ENCODE results near the gene HPS1.

HPS1 gene

DNA sequence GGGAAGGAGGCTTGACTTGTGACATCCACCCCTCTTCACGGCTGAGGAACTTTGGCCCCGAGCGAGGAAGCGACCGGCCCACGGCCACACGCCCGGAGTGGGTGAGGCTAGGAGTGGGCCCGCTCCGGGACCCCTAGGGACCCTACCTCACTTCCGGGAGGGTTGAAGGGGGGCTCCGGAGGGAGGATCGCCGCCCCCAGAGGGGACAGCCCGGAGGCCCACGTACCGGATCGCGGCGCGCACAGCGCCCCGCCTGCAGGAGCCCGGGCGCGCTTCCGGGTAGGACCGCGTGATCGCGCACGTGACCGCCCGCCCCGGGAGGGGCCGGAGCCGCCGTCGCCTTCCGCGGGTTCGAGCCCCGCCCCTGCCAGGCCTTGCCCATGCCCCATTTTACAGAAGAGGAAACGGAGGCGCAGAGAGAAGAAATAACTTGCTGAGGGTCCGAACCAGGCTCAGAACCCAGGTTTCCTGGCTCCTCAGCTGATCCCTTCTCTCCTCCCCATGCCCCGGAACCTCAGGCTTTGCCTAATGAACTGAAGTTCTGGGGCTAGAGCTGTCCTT lies at the start of gene HPS1:
Gene HPS1 (minus strand): TSS at position 275 of the 561 bp plus-strand sequence. CDS start 3,695 bp downstream, outside the sequence.
- no peak for DNase-seq

GRCh38 chr10:98492763-98493162 lies 46.0 kb upstream of the HPS1 start:
- no peak for DNase-seq

- DNase-seq, result no peak
These were observed 43.1 kb upstream of the HPS1 start for GRCh38 chr10:98489561-98490481.

DNA sequence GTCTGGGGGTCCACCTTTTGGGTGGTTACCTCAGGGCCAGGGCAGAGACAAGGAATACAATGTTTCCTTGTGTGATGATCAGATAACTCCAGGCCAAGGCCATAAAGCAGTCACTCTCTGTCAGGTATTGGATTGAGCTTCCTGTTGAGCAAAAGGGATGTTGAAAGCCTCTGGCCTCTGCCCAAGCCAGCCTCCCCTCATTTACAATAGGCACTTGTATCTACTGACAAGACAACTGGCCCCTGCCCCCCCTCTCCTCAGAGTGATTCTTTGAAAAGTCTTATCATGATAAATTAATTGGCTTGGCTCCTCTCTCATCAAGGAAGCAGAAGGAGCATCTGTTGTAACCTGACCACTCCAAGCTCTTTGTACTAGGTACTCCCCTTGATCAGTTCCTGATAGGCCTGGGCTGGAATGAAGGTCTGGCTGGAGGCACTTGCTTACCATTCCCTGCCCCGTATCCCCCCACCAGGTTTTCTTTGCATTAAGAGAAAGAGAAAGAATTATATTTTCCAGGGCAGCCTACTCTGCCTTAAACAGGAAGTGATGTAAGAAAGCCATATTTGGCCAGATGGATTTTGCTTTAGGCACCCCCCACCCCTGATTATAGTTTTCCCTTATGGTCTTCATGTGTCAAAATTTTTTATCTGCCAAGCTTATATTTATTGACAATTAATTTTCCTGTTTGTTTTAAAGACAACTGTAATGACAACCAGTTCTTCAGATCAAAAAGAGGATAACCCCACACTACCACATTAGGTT lies 42.1 kb upstream of the HPS1 start:
- DNase-seq, result no peak

- no peak for DNase-seq
These were observed 40.9 kb upstream of the HPS1 start for GRCh38 chr10:98487649-98488048.

- DNase-seq, result no peak
These were observed 39.7 kb upstream of the HPS1 start for GRCh38 chr10:98486421-98486820.

DNA sequence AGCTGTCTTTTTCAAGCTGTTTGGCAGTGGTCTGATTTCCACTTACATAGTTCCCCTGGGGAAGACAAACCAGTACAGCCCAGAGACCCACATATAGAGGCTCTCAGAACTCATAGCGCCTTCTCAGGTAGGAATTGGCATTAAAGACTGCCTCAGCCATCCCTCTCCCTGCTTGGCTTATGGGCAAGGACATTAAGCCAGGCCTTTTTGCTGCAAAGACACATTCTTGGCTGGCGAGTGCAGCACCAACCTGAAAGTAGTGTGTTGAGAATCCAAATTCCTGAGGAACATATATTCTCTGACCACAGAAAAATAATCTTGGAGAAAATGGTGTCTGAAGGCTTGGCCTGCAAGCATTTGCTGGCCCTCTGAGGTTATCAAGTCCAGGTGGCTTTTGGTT lies 39.2 kb upstream of the HPS1 start:
- DNase-seq, result no peak

GRCh38 chr10:98483658-98484057 lies 36.9 kb upstream of the HPS1 start:
- DNase-seq, result no peak

DNA sequence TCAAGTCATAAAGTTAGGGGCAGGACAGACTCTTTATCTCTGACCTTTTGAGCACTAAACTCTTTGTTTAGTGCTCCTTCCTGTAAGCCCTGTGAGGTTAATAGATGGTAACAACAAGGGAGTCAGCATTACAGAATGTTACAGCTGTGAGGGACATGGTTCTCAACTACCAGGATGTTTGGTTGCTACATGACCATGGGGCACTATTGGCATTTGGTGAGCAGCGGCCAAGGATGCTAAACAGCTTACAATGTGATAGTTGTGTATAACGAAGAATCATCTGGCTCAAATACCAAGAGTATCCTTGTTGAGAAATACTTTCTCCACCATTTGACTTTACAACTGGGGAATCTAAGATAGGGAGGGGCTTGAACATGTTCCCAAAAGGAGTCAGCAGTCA lies 35.4 kb upstream of the HPS1 start:
- no peak for DNase-seq

DNA sequence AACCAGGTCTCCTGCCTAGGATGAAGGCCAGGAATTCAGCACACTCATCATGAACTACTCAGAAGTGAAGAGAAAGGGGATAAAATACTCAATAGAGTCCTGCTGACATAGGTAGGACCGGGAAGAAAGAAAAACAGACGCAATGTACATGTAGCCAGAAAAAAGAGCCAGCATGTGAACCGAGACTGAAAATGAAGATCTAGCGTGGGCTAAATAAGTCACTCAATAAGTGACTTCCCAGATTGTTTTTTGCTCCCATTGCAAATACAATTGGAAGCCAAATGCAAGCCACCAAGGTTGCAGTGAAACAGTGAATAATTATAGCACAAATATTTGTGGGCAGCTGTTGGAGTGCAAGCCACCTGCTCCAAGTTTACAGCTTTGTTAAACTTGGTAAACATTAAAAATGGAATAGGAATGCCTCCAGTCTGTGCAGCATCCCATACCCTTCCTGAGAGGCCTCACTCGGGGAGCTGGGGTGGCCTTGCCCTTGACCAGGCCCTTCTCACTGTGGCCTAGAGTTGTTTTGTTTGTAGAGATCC lies 34.7 kb upstream of the HPS1 start:
- DNase-seq, result no peak

DNA sequence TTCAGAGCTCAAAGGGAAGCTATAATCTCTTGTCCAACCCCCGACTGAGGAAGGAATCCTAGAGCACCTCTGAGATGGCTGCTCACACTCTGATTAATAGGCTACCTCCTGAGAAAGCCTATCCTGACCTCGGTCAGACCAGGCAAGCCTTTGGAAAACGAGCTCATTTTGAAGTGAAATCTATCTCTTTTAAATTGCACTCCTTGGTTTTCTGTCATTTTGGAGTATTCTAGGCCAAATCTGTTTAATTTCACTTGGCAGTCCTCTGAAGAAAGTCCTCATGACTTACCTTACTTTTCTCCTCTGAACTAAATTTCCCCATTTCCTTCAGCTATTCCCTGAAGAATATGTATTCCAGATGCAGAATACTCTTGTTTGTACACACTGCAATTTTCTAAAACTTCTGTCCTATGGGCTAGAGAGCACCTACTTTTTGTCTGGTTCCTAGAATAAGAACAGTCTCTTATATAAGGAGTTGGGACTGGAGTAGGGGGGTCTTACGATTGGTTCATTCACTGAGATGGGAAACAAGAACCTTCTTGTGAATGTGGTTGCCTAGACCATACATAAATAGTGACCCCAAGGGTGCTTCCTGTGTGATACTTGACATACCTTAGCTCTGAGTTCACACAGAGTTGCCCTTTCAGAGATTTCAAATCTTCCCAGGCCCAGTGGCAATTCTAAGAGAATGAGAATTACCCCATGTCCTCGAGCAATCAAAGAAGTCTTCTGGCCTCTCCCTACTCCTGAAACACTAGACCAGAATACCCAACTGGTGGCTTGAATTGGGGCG lies 31.9 kb upstream of the HPS1 start:
- DNase-seq, result no peak

DNA sequence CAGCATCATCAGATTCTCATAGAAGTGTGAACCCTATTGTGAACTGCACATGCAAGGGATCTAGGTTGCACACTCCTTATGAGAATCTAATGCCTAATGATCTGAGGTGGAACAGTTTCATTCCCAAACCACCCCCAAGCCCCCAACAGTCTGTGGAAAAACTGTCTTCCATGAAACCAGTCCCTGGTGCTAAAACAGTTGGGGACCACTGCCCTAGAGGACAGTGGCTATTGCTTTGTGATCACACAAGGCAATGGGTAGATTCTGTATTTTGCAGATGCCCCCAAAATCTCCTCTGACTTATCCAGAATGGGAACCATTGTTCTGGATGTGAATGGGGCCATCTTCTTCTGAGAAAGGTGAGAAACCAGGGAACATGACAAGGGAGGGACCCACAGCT lies 31.1 kb upstream of the HPS1 start:
- no peak for DNase-seq

GRCh38 chr10:98474628-98475027 lies 27.9 kb upstream of the HPS1 start:
- DNase-seq, result no peak

- DNase-seq, result no peak
These were observed 25.5 kb upstream of the HPS1 start for GRCh38 chr10:98472196-98472595.

DNA sequence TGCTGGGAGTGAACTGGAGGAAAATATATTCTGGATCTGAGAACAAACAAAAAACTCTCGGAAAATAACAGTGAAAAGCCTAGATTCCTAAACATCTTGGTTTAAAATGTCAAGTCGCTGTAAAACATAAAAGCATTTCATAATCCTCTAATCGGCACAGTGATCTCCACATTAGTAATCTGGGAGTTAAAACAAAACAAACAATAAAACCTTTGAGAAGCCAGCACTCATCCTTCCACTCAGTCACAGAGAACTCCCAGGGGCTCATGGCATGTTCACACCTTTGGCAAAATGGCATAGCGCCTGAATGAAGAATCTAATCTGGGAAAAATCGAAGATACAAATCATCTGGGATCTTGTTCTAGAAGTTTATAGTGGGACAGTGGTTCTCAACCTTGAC lies 24.1 kb upstream of the HPS1 start:
- DNase-seq, result no peak

GRCh38 chr10:98469001-98469931 lies 22.5 kb upstream of the HPS1 start:
- DNase-seq, result no peak

GRCh38 chr10:98467506-98468318 lies 21.0 kb upstream of the HPS1 start:
- peak in 1 of 2 experiments; percentile 45 for DNase-seq

- no peak for DNase-seq
These were observed 20.2 kb upstream of the HPS1 start for GRCh38 chr10:98466861-98467505.

GRCh38 chr10:98465866-98466265 lies 19.1 kb upstream of the HPS1 start:
- no peak for DNase-seq
